K562 (cell line): Measurements from ENCODE around the gene HES5. TPM values are rescaled to one million over a fixed set of nuclear protein-coding genes. Genes with fewer than 3 reads are reported as not detected.
A peak's percentile ranks its signal among the peaks of the same experiment; 100 is the strongest.

Source experiments
- ATAC-seq: fragments of 200-7000 bp; cut with Tn5 transposase; 3 replicates; pipeline ENCODE4 v1.9.1; 2020; ENCODE audit warnings: moderate library complexity
- BruUV-seq: library from RNA; stranded (reverse); fragments of 400-500 nt; replicated peaks from 2 replicates; lab custom pipeline; 2021; lab: Mats Ljungman, UMichigan
- CTCF ChIA-PET: fragments of 300-600 bp; formaldehyde crosslinking; extraction: SDS; loops from one replicate; lab custom pipeline; 2021; ENCODE audit warnings: low intra/inter-chr PET ratio; lab: Yijun Ruan, JAX
- POLR2A ChIA-PET: fragments of 300-600, 350-650 bp; sonication (Branson Sonifier 250); formaldehyde crosslinking; extraction: SDS; loops from one replicate; lab custom pipeline; 2021; ENCODE audit warnings: antibody characterized with exemption, inconsistent platforms; lab: Yijun Ruan, JAX
- DNase-seq, 4 experiments: peaks; one replicate each; pipeline versions ENCODE4 v3.0.0 to v3.0.0-alpha.2; 2011 to 2018; ENCODE audit warnings: low spot score in 3 of 4, mixed read lengths in 3 of 4; ENCODE audit errors: extremely low read depth in 1 of 4
- FAIRE-seq: peaks from 2 replicates; lab custom pipeline; 2011; peaks lifted over from hg19 to GRCh38; lab: Jason Lieb, UNC
- H2AFZ ChIP-seq: 2 replicates; pipeline ENCODE4 v1.6.0; 2011; ENCODE audit warnings: low read depth, low read length, control low read depth, inconsistent platforms
- H3K27ac ChIP-seq: fragments of 200-600 bp; 3 replicates; pipeline ENCODE4 v1.8.0; 2011; ENCODE audit warnings: low read depth, mild to moderate bottlenecking, control low read depth, inconsistent platforms, low read length, moderate library complexity, mixed read lengths; ENCODE audit errors: extremely low read depth
- H3K27me3 ChIP-seq, 2 experiments: fragments of 300-600 bp in 1 of 2; 2 replicates in 1 of 2; 3 replicates in 1 of 2; pipeline versions ENCODE4 v1.6.0 to v1.8.0; 2011; ENCODE audit warnings: inconsistent platforms in 2 of 2, low read length in 2 of 2, mild to moderate bottlenecking in 1 of 2, mixed read lengths in 1 of 2, moderate library complexity in 1 of 2; ENCODE audit not compliant: control insufficient read depth in 2 of 2, insufficient read depth in 2 of 2
- H3K36me3 ChIP-seq: fragments of 300-600 bp; 3 replicates; pipeline ENCODE4 v1.8.0; 2011; ENCODE audit warnings: mild to moderate bottlenecking, low read length, inconsistent platforms; ENCODE audit not compliant: control insufficient read depth, insufficient read depth
- H3K4me1 ChIP-seq, 2 experiments: fragments of 200-600 bp in 1 of 2; replicated peaks in 1 of 2; 2 replicates in 1 of 2; 3 replicates in 1 of 2; pipeline versions ENCODE4 v1.5.1 to v1.8.0; 2011; ENCODE audit warnings: inconsistent platforms in 2 of 2, low read length in 2 of 2, mild to moderate bottlenecking in 1 of 2, mixed read lengths in 1 of 2, moderate library complexity in 1 of 2; ENCODE audit not compliant: control insufficient read depth in 2 of 2, insufficient read depth in 2 of 2
- H3K4me2 ChIP-seq: 2 replicates; pipeline ENCODE4 v1.6.1; 2011; ENCODE audit warnings: low read length, control low read depth, inconsistent platforms, mixed read lengths; ENCODE audit not compliant: insufficient read depth
- H3K4me3 ChIP-seq: fragments of 200-600 bp; sonication (generic), shearing (Covaris generic); 2 replicates; pipeline ENCODE4 v1.5.1; 2016; ENCODE audit warnings: control low read depth, inconsistent platforms
- H3K79me2 ChIP-seq: fragments of 200-600 bp; 3 replicates; pipeline ENCODE4 v1.8.0; 2011; ENCODE audit warnings: low read length, inconsistent platforms; ENCODE audit not compliant: control insufficient read depth, insufficient read depth
- H3K9ac ChIP-seq, 2 experiments: 2 replicates each; pipeline versions ENCODE4 v1.6.0 to v1.6.1; 2011; ENCODE audit warnings: low read depth in 2 of 2, low read length in 2 of 2, control low read depth in 1 of 2, inconsistent platforms in 1 of 2, mild to moderate bottlenecking in 1 of 2, mixed read lengths in 1 of 2; ENCODE audit not compliant: insufficient read depth in 1 of 2
- H3K9me1 ChIP-seq: one replicate; pipeline ENCODE4 v1.6.0; 2011; ENCODE audit warnings: inconsistent platforms, mild to moderate bottlenecking, low read length, moderate library complexity; ENCODE audit not compliant: control insufficient read depth, insufficient read depth
- H3K9me3 ChIP-seq: replicated peaks from 2 replicates; pipeline ENCODE4 v1.5.1; 2011; ENCODE audit warnings: low read depth, low read length, inconsistent platforms; ENCODE audit not compliant: control insufficient read depth, insufficient read depth
- H4K20me1 ChIP-seq: replicated peaks from 2 replicates; pipeline ENCODE4 v1.6.1; 2011; ENCODE audit warnings: low read length, inconsistent platforms, mixed read lengths; ENCODE audit not compliant: control insufficient read depth, insufficient read depth
- PURB ChIP-seq: sonication (generic); formaldehyde crosslinking; IDR thresholded peaks from 2 replicates; pipeline ENCODE4 v1.9.0; 2021; ENCODE audit warnings: low read depth, mild to moderate bottlenecking, missing genetic modification reagents
- TCF7L2 ChIP-seq: fragments of 150-350 bp; IDR thresholded peaks from 2 replicates; pipeline ENCODE4 v1.6.1; 2016; ENCODE audit warnings: low read depth, mild to moderate bottlenecking, low read length, moderate library complexity
- ZC3H11A ChIP-seq: IDR thresholded peaks from 2 replicates; pipeline ENCODE4 v1.6.1; 2012; ENCODE audit warnings: low read depth, low read length, improper control_type of control experiment
- WGBS: fragments of 100-300 bp; shearing (Covaris generic); methylation state at CpG from one replicate; pipeline ENCODE4 v1.1.6; 2016; ENCODE audit warnings: low coverage, mixed read lengths; ENCODE audit not compliant: insufficient coverage; ENCODE audit errors: missing lambda C conversion rate; 5-methylcytosine and 5-hydroxymethylcytosine counted together
- in situ Hi-C: fragments of 300-500 bp; cut with MboI; formaldehyde crosslinking; loops from 4 replicates; pipeline ENCODE4 v1.15.0; 2018; ENCODE audit warnings: inconsistent platforms, mixed read lengths
- intact Hi-C: fragments of 100-400 bp; cut with micrococcal nuclease; formaldehyde crosslinking; loops from 2 replicates; pipeline ENCODE4 v1.14.2; 2022
- polyA plus RNA-seq, 8 experiments: library from polyadenylated mRNA; depleted of rRNA in 4 of 8; stranded (reverse) in 5 of 8; unstranded in 3 of 8; fragments of >200 nt; fragmentation: Nextera tagmentation in 2 of 8; fragmentation: Illumina TruSeq in 1 of 8; extraction: Ambion mirVana in 2 of 8; extraction: Trizol in 1 of 8; gene quantifications; 2 replicates each; pipeline versions ENCODE4 v1.2.1 to v1.2.3, GENCODE V29; 2011 to 2014; ENCODE audit warnings: inconsistent platforms in 1 of 8, missing spikeins in 1 of 8
- total RNA-seq, 7 experiments: library from RNA; depleted of rRNA in 6 of 7; stranded (reverse); fragments of >200 nt in 6 of 7; fragmentation: Illumina TruSeq in 2 of 7; extraction: Trizol in 2 of 7; gene quantifications; 2 replicates each; pipeline versions ENCODE4 v1.2.1 to v1.2.3, GENCODE V29; 2011 to 2021; ENCODE audit warnings: low replicate concordance in 1 of 7
- TF ChIP-seq, protein P1 (sequence below): fragments of 150-350 bp; IDR thresholded peaks from 2 replicates; pipeline ENCODE4 v1.6.1; 2014; ENCODE audit warnings: low read depth, mild to moderate bottlenecking, low read length, borderline replicate concordance

HES5 gene
- total and polyA plus RNA-seq, 9 of the 15 experiments (the other 6 are each of a cell fraction or from before 2014, with no cell fraction given), result not detected

DNA sequence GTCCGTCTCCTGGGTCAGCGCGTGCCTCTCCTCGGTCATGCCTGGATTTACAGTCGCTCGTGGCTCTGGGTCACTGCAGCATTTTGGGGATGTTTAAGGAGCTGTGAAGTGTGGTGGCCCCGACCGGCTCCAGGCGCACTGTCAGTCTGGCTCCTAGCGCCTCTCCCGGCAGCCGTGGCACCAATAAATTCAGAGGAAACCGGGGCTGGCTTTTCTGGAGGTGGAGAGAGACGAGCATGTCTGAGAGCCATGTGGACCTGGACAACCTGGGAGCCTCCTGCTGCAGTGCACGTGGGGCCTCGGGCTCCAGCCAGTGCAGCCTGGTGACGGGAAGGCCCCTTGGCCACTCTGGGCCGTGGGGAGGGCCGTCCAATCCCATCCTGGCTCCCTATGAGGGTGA is 36.8 kb downstream of the HES5 start:
- Histone ChIP-seq H3K4me2 (no peak overlapping the region), H3K4me1 (peaks cover 0 to 54% of the 10 kb centered on the region in 2 experiments; a peak in 2 of 5 replicates), H3K79me2 (no peaks in the 10 kb centered on the region), H3K36me3 (no peaks in the 10 kb centered on the region), H3K27me3 (peaks cover 40 to 82% of the 10 kb centered on the region in 2 experiments; a peak in 4 of 5 replicates), H3K9ac (no peak overlapping the region; a peak in 1 of 4 replicates), H2AFZ (no peak overlapping the region), H3K27ac (no peak overlapping the region), H3K9me1 (no peaks in the 10 kb centered on the region), H3K4me3 (no peak overlapping the region), H3K9me3 (no peaks in the 10 kb centered on the region), H4K20me1 (peaks cover 26% of the 10 kb centered on the region)
- FAIRE-seq, result no peak
- ChIA-PET CTCF (no interaction called here), POLR2A (interaction anchor here (0.6 to 1.0 kb wide), 2 partner anchors 10 to 51 kb away, joined by 3 read pairs; no protein-coding TSS in a partner anchor)
- intact Hi-C loops (no loop called here), in situ Hi-C loops (no loop called here)
- no peak for DNase-seq
- TF ChIP-seq ZC3H11A, result no peak
- TF ChIP-seq TCF7L2, result no peak
- TF ChIP-seq, protein P1, sequence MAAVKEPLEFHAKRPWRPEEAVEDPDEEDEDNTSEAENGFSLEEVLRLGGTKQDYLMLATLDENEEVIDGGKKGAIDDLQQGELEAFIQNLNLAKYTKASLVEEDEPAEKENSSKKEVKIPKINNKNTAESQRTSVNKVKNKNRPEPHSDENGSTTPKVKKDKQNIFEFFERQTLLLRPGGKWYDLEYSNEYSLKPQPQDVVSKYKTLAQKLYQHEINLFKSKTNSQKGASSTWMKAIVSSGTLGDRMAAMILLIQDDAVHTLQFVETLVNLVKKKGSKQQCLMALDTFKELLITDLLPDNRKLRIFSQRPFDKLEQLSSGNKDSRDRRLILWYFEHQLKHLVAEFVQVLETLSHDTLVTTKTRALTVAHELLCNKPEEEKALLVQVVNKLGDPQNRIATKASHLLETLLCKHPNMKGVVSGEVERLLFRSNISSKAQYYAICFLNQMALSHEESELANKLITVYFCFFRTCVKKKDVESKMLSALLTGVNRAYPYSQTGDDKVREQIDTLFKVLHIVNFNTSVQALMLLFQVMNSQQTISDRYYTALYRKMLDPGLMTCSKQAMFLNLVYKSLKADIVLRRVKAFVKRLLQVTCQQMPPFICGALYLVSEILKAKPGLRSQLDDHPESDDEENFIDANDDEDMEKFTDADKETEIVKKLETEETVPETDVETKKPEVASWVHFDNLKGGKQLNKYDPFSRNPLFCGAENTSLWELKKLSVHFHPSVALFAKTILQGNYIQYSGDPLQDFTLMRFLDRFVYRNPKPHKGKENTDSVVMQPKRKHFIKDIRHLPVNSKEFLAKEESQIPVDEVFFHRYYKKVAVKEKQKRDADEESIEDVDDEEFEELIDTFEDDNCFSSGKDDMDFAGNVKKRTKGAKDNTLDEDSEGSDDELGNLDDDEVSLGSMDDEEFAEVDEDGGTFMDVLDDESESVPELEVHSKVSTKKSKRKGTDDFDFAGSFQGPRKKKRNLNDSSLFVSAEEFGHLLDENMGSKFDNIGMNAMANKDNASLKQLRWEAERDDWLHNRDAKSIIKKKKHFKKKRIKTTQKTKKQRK, result no peak
- TF ChIP-seq PURB (CRISPR knock-in tag), result no peak
- WGBS, result 2% methylated on average over 19 of the region's 19 CpGs
- BruUV-seq, result no TSS peak
- ATAC-seq, result peak; percentile 7; the same call in 2 of the 3 replicates
